H9 (cell line): ENCODE results near the gene C5orf15. TPM values are rescaled to one million over a fixed set of nuclear protein-coding genes. Genes with fewer than 3 reads are reported as not detected.
A peak's percentile ranks its signal among the peaks of the same experiment; 100 is the strongest.

Experiments
- DNase-seq: peaks from one replicate; pipeline ENCODE4 v3.0.0-alpha.2; 2017
- H2AFZ ChIP-seq: one replicate; pipeline ENCODE4 v1.6.1; 2013; ENCODE audit warnings: mild to moderate bottlenecking, low read length, control low read depth, moderate library complexity
- H2AK5ac ChIP-seq: 2 replicates; pipeline ENCODE4 v1.6.1; 2013; ENCODE audit warnings: low read length, control low read depth, mixed read lengths; ENCODE audit not compliant: insufficient read length
- H2BK120ac ChIP-seq: one replicate; pipeline ENCODE4 v1.6.1; 2013; ENCODE audit warnings: low read depth, mild to moderate bottlenecking, low read length, control low read depth, inconsistent platforms; ENCODE audit not compliant: poor library complexity, severe bottlenecking
- H2BK12ac ChIP-seq: 2 replicates; pipeline ENCODE4 v1.6.1; 2013; ENCODE audit warnings: low read length, control low read depth, mixed read lengths, low read depth; ENCODE audit not compliant: insufficient read length
- H2BK15ac ChIP-seq: 2 replicates; pipeline ENCODE4 v1.6.1; 2013; ENCODE audit warnings: low read depth, low read length, control low read depth
- H2BK20ac ChIP-seq: one replicate; pipeline ENCODE4 v1.6.1; 2013; ENCODE audit warnings: low read depth, mild to moderate bottlenecking, low read length, control low read depth, inconsistent platforms; ENCODE audit not compliant: poor library complexity, severe bottlenecking
- H2BK5ac ChIP-seq: 2 replicates; pipeline ENCODE4 v1.6.1; 2013; ENCODE audit warnings: low read length, control low read depth, mixed read lengths; ENCODE audit not compliant: insufficient read length
- H3K14ac ChIP-seq: 2 replicates; pipeline ENCODE4 v1.6.1; 2013; ENCODE audit warnings: low read length, control low read depth; ENCODE audit not compliant: insufficient read depth
- H3K18ac ChIP-seq: 2 replicates; pipeline ENCODE4 v1.6.1; 2013; ENCODE audit warnings: low read depth, mild to moderate bottlenecking, mixed read lengths, low read length, control low read depth; ENCODE audit not compliant: insufficient read length
- H3K23ac ChIP-seq: 2 replicates; pipeline ENCODE4 v1.6.1; 2013; ENCODE audit warnings: low read length, control low read depth, mixed read lengths, low read depth; ENCODE audit not compliant: insufficient read length
- H3K23me2 ChIP-seq: 2 replicates; pipeline ENCODE4 v1.6.1; 2013; ENCODE audit warnings: low read depth, mild to moderate bottlenecking, mixed read lengths, low read length, control low read depth; ENCODE audit not compliant: insufficient read length, poor library complexity, severe bottlenecking
- H3K27ac ChIP-seq: 2 replicates; pipeline ENCODE4 v1.5.1; 2013; ENCODE audit warnings: low read length, control low read depth, mixed read lengths, low read depth; ENCODE audit not compliant: insufficient read length
- H3K27me3 ChIP-seq: 2 replicates; pipeline ENCODE4 v1.6.1; 2013; ENCODE audit warnings: low read length, control low read depth, inconsistent platforms; ENCODE audit not compliant: insufficient read depth
- H3K4ac ChIP-seq: 2 replicates; pipeline ENCODE4 v1.6.1; 2013; ENCODE audit warnings: low read depth, mild to moderate bottlenecking, control low read depth, inconsistent platforms, low read length, moderate library complexity
- H3K4me1 ChIP-seq: 2 replicates; pipeline ENCODE4 v1.6.1; 2013; ENCODE audit warnings: low read length, control low read depth, inconsistent platforms; ENCODE audit not compliant: insufficient read depth
- H3K4me2 ChIP-seq: 2 replicates; pipeline ENCODE4 v1.6.1; 2013; ENCODE audit warnings: low read length, control low read depth, mixed read lengths; ENCODE audit not compliant: insufficient read length, insufficient read depth
- H3K56ac ChIP-seq: 2 replicates; pipeline ENCODE4 v1.6.1; 2013; ENCODE audit warnings: low read depth, mild to moderate bottlenecking, mixed read lengths, low read length, control low read depth; ENCODE audit not compliant: insufficient read length
- H3K79me1 ChIP-seq: 2 replicates; pipeline ENCODE4 v1.6.1; 2013; ENCODE audit warnings: low read depth, mild to moderate bottlenecking, moderate library complexity, low read length, control low read depth, inconsistent platforms; ENCODE audit not compliant: insufficient read depth, poor library complexity, severe bottlenecking
- H3K79me2 ChIP-seq: 2 replicates; pipeline ENCODE4 v1.6.1; 2013; ENCODE audit warnings: low read length, control low read depth, inconsistent platforms; ENCODE audit not compliant: insufficient read depth
- H3K9ac ChIP-seq: 2 replicates; pipeline ENCODE4 v1.6.1; 2013; ENCODE audit warnings: low read length, control low read depth, mixed read lengths; ENCODE audit not compliant: insufficient read length; ENCODE audit errors: extremely low read depth
- H3K9me3 ChIP-seq: one replicate; pipeline ENCODE4 v1.6.1; 2013; ENCODE audit warnings: low read depth, low read length, inconsistent platforms; ENCODE audit not compliant: control insufficient read depth
- H3T11ph ChIP-seq: one replicate; pipeline ENCODE4 v1.6.1; 2013; ENCODE audit warnings: mild to moderate bottlenecking, low read length, control low read depth, inconsistent platforms
- H4K20me1 ChIP-seq: one replicate; pipeline ENCODE4 v1.6.1; 2013; ENCODE audit not compliant: control insufficient read depth, insufficient read length, insufficient read depth
- H4K5ac ChIP-seq: 2 replicates; pipeline ENCODE4 v1.6.1; 2013; ENCODE audit warnings: low read depth, mild to moderate bottlenecking, mixed read lengths, low read length, control low read depth; ENCODE audit not compliant: insufficient read length
- H4K8ac ChIP-seq: replicated peaks from 2 replicates; pipeline ENCODE4 v1.6.1; 2013; ENCODE audit warnings: low read length, control low read depth, mixed read lengths, low read depth; ENCODE audit not compliant: insufficient read length
- H4K91ac ChIP-seq: 2 replicates; pipeline ENCODE4 v1.6.1; 2013; ENCODE audit warnings: low read depth, mild to moderate bottlenecking, moderate library complexity, mixed read lengths, low read length, control low read depth; ENCODE audit not compliant: insufficient read length
- H3K27ac Mint-ChIP-seq, 3 experiments: 2 replicates in 2 of 3; 3 replicates in 1 of 3; pipeline ENCODE4 v1.8.0; 2020 to 2021; ENCODE audit warnings: mixed read lengths in 3 of 3, mild to moderate bottlenecking in 1 of 3, moderate library complexity in 1 of 3
- H3K27me3 Mint-ChIP-seq: 2 replicates; pipeline ENCODE4 v1.8.0; 2021; ENCODE audit warnings: low read depth, mild to moderate bottlenecking, moderate library complexity, mixed read lengths
- H3K36me3 Mint-ChIP-seq, 3 experiments: 2 replicates in 2 of 3; 3 replicates in 1 of 3; pipeline ENCODE4 v1.8.0; 2020 to 2021; ENCODE audit warnings: low read depth in 3 of 3, mixed read lengths in 3 of 3; ENCODE audit not compliant: insufficient read depth in 1 of 3
- H3K4me1 Mint-ChIP-seq, 2 experiments: 2 replicates each; pipeline ENCODE4 v1.8.0; 2020; ENCODE audit warnings: mixed read lengths in 2 of 2
- H3K4me3 Mint-ChIP-seq, 2 experiments: 2 replicates in 1 of 2; 3 replicates in 1 of 2; pipeline ENCODE4 v1.8.0; 2020 to 2021; ENCODE audit warnings: mild to moderate bottlenecking in 2 of 2, mixed read lengths in 2 of 2, moderate library complexity in 1 of 2
- H3K9me3 Mint-ChIP-seq, 2 experiments: 2 replicates in 1 of 2; 3 replicates in 1 of 2; pipeline ENCODE4 v1.8.0; 2020; ENCODE audit warnings: mild to moderate bottlenecking in 2 of 2, mixed read lengths in 2 of 2, moderate library complexity in 1 of 2
- CTCF ChIP-seq: fragments of 200-600 bp; sonication (generic); conservative IDR thresholded peaks from 3 replicates; pipeline ENCODE4 v1.8.0; 2021; ENCODE audit warnings: antibody characterized with exemption, mild to moderate bottlenecking
- WGBS: extraction: QIAGEN DNeasy Blood & Tissue Kit; methylation state at CpG from one replicate; pipeline ENCODE4 v1.1.7; 2013; ENCODE audit warnings: missing lambda C conversion rate, low lambda C conversion rate, mixed read lengths; ENCODE audit not compliant: insufficient read length; ENCODE audit errors: extremely low coverage; 5-methylcytosine and 5-hydroxymethylcytosine counted together
- total RNA-seq: library from RNA; stranded (reverse); gene quantifications from 2 replicates; pipeline ENCODE4 v1.2.1, GENCODE V29; 2021

The C5orf15 gene
- total RNA-seq, 1 experiment from 2014 or later, result 33.4 TPM

DNA sequence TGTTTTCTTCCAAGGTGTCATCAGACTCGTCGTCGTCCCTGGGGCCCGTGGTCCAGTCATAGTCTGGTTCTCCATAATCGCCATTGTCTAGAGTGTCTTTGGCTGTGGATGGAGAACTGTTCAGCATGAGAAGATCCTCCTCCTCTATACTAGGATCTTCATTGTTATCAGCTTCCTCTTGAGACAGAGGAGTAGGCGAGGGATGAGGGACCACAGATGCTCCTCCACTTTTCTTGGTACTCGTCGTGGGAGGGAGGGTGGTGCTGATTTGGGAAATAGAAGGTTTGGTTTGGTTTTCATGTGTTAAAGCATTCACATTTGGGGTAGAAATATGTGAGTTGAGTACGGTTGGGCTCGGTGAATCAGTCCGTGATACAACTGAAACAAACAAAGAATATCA lies 8.8 kb downstream of the C5orf15 start:
- no peak overlapping the region for H2AFZ ChIP-seq
- H3K9ac ChIP-seq, result no peak overlapping the region
- no peak overlapping the region for H3K23ac ChIP-seq
- no peaks in the 10 kb centered on the region for H3K4me1 ChIP-seq
- H3K56ac ChIP-seq, result no peak overlapping the region
- H2BK12ac ChIP-seq, result no peak overlapping the region
- peaks cover 6 to 29% (median 24%) of the 10 kb centered on the region in 3 experiments; a peak in 6 of 7 replicates for H3K36me3 Mint-ChIP-seq
- no peak overlapping the region for H2BK20ac ChIP-seq
- no peak overlapping the region for H4K5ac ChIP-seq
- H3K4ac ChIP-seq, result no peak overlapping the region
- H3T11ph ChIP-seq, result no peak overlapping the region
- no peak overlapping the region for H2BK15ac ChIP-seq
- H4K20me1 ChIP-seq, result no peaks in the 10 kb centered on the region
- H3K79me2 ChIP-seq, result no peaks in the 10 kb centered on the region; the same call in 1 of the 2 replicates
- H3K4me1 Mint-ChIP-seq, result peaks cover 2 to 5% of the 10 kb centered on the region in 2 experiments
- no peaks in the 10 kb centered on the region for H3K23me2 ChIP-seq
- no peaks in the 10 kb centered on the region for H3K9me3 Mint-ChIP-seq
- H3K27ac Mint-ChIP-seq, result peak overlapping the region in 1 of 3 experiments; percentile 52; a peak in 1 of 7 replicates
- H2AK5ac ChIP-seq, result no peak overlapping the region
- no peaks in the 10 kb centered on the region for H3K9me3 ChIP-seq
- no peak overlapping the region for H4K91ac ChIP-seq
- H3K14ac ChIP-seq, result no peak overlapping the region
- no peak for DNase-seq
- no CpG with 5 or more reads among the region's 11 CpGs for WGBS
- H3K18ac ChIP-seq, result no peak overlapping the region
- H3K27me3 Mint-ChIP-seq, result no peaks in the 10 kb centered on the region
- H2BK120ac ChIP-seq, result no peak overlapping the region
- H3K79me1 ChIP-seq, result no peaks in the 10 kb centered on the region
- no peak overlapping the region for H3K27ac ChIP-seq
- no peak overlapping the region for H3K4me3 Mint-ChIP-seq
- TF ChIP-seq CTCF, result no peak
- H4K8ac ChIP-seq, result no peak overlapping the region
- H3K4me2 ChIP-seq, result no peak overlapping the region
- H2BK5ac ChIP-seq, result no peak overlapping the region
- H3K27me3 ChIP-seq, result no peaks in the 10 kb centered on the region
